ENCODE results near the gene PITX1.

PITX1 gene

GRCh38 chr5:135041726-135042125 is 7.7 kb upstream of the PITX1 start:
- DNase-seq (ENCODE audit: low spot score), result no peak

GRCh38 chr5:135041145-135041587 is 7.1 kb upstream of the PITX1 start:
- no peak for DNase-seq (ENCODE audit: low spot score)

GRCh38 chr5:135040333-135041144 is 6.5 kb upstream of the PITX1 start:
- DNase-seq (ENCODE audit: low spot score), result no peak

GRCh38 chr5:135040034-135040332 is 6.0 kb upstream of the PITX1 start:
- DNase-seq (ENCODE audit: low spot score), result no peak

- no peak for DNase-seq (ENCODE audit: low spot score)
These were observed 5.4 kb upstream of the PITX1 start for GRCh38 chr5:135039271-135040033.

GRCh38 chr5:135038813-135039270 is 4.8 kb upstream of the PITX1 start:
- no peak for DNase-seq (ENCODE audit: low spot score)

- no peak for DNase-seq (ENCODE audit: low spot score)
These were observed 4.3 kb upstream of the PITX1 start for GRCh38 chr5:135038205-135038812.

- no peak for DNase-seq (ENCODE audit: low spot score)
These were observed 3.6 kb upstream of the PITX1 start for GRCh38 chr5:135037519-135038204.

- no peak for DNase-seq (ENCODE audit: low spot score)
These were observed 2.4 kb upstream of the PITX1 start for GRCh38 chr5:135036405-135036804.

- DNase-seq (ENCODE audit: low spot score), result no peak
These were observed 1.6 kb upstream of the PITX1 start for GRCh38 chr5:135035678-135036030.

- no peak for DNase-seq (ENCODE audit: low spot score)
These were observed 1.1 kb upstream of the PITX1 start for GRCh38 chr5:135034963-135035677.

GRCh38 chr5:135034236-135034962 is 371 bp upstream of the PITX1 start:
- no peak for DNase-seq (ENCODE audit: low spot score)

GRCh38 chr5:135032999-135033861 is 798 bp downstream of the PITX1 start:
- DNase-seq (ENCODE audit: low spot score), result no peak

GRCh38 chr5:135032695-135032998 is 1.4 kb downstream of the PITX1 start:
- DNase-seq (ENCODE audit: low spot score), result no peak

- DNase-seq (ENCODE audit: low spot score), result no peak
These were observed 2.0 kb downstream of the PITX1 start for GRCh38 chr5:135031813-135032694.

- no peak for DNase-seq (ENCODE audit: low spot score)
These were observed 2.8 kb downstream of the PITX1 start for GRCh38 chr5:135030956-135031812.

- no peak for DNase-seq (ENCODE audit: low spot score)
These were observed 3.7 kb downstream of the PITX1 start for GRCh38 chr5:135030123-135030955.

Measured in Ammon's horn (tissue), 1 donor.